ENCODE data around the gene CDKN3. TPM values are rescaled to one million over a fixed set of nuclear protein-coding genes. Genes with fewer than 3 reads are reported as not detected.

Gene CDKN3
- polyA plus RNA-seq, 3 donors = 0.45 to 1.8 (median 0.65) TPM

- H3K27ac Mint-ChIP-seq = no peak overlapping the region
- Histone ChIP-seq H3K9me3 (replicated peaks in 1 of 2; ENCODE audit: control insufficient read depth in 1 of 2, insufficient read depth in 1 of 2, low read length in 2 of 2) (no peaks in the 10 kb centered on the region), H3K36me3 (replicated peaks in 1 of 2; ENCODE audit: control insufficient read depth in 1 of 2, insufficient read depth in 2 of 2, low read length in 2 of 2) (peaks cover 48 to 78% of the 10 kb centered on the region in 2 donors), H4K20me1 (ENCODE audit: insufficient read depth, low read length) (no peaks in the 10 kb centered on the region), H3K4me3 (replicated peaks in 1 of 3; ENCODE audit: low read depth in 2 of 3, low read length in 3 of 3) (no peak overlapping the region), H3K27ac (ENCODE audit: low read depth in 1 of 2, low read length in 2 of 2) (no peak overlapping the region), H2AFZ (ENCODE audit: insufficient read depth, low read depth, low read length, poor library complexity, severe bottlenecking) (no peak overlapping the region), H3K4me2 (replicated peaks; ENCODE audit: extremely low read depth, low read length, poor library complexity, severe bottlenecking) (no peak overlapping the region), H3K79me2 (ENCODE audit: insufficient read depth, low read length) (no peaks in the 10 kb centered on the region), H3K4me1 (ENCODE audit: control insufficient read depth in 1 of 2, insufficient read depth in 2 of 2, low read length in 2 of 2) (no peaks in the 10 kb centered on the region), H3K9ac (ENCODE audit: insufficient read depth, low read length, poor library complexity, severe bottlenecking) (no peak overlapping the region), H3K27me3 (ENCODE audit: control insufficient read depth in 2 of 2, insufficient read depth in 2 of 2, low read length in 2 of 2) (no peaks in the 10 kb centered on the region)
- no CpG with 5 or more reads among the region's 4 CpGs for WGBS (ENCODE audit: insufficient coverage)
- H3K36me3 Mint-ChIP-seq = peaks cover 38 to 42% of the 10 kb centered on the region in 2 donors
- peaks cover 0 to 1% (median 0%) of the 10 kb centered on the region in 7 donors for H3K9me3 Mint-ChIP-seq
- no peak overlapping the region for H3K4me3 Mint-ChIP-seq
- no peak for DNase-seq
- peaks cover 2% of the 10 kb centered on the region for H3K4me1 Mint-ChIP-seq
- intact Hi-C loops (cut with micrococcal nuclease) = no loop called here
- H3K27me3 Mint-ChIP-seq (ENCODE audit: low read depth in 3 of 3) = no peaks in the 10 kb centered on the region
- no peak for TF ChIP-seq CTCF (IDR thresholded peaks at IDR 0.05)
Measured at GRCh38 chr14:54424479-54424901, 27.7 kb downstream of the CDKN3 start.

DNA sequence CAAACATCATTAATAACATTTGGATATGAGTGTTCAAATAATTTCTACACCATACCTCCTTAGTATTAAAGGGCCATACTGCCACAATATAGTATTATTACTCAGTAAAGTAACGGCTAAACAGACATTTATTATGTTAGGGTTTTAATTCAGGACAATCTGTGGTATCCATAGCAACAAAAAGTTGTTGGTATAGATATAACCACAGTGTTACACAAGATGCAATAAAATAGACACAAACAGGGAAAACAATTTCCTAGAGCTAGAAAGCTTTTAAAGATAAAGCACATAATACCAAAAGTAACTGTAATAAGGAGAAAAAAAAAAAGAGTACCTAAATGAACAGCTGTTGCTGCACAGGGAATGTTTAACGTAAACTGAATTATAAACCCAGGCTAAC is 28.3 kb downstream of the CDKN3 start:
- H3K27me3 ChIP-seq (ENCODE audit: control insufficient read depth in 2 of 2, insufficient read depth in 2 of 2, low read length in 2 of 2) = no peaks in the 10 kb centered on the region
- no peaks in the 10 kb centered on the region for H3K9me3 ChIP-seq (replicated peaks in 1 of 2; ENCODE audit: control insufficient read depth in 1 of 2, insufficient read depth in 1 of 2, low read length in 2 of 2)
- H3K36me3 ChIP-seq (replicated peaks in 1 of 2; ENCODE audit: control insufficient read depth in 1 of 2, insufficient read depth in 2 of 2, low read length in 2 of 2) = peaks cover 53 to 79% of the 10 kb centered on the region in 2 donors
- Mint-ChIP-seq H3K27ac (no peak overlapping the region), H3K27me3 (ENCODE audit: low read depth in 3 of 3) (no peaks in the 10 kb centered on the region), H3K9me3 (peaks cover 0 to 1% (median 0%) of the 10 kb centered on the region in 7 donors), H3K4me3 (no peak overlapping the region), H3K36me3 (peaks cover 44 to 47% of the 10 kb centered on the region in 2 donors), H3K4me1 (peaks cover 2% of the 10 kb centered on the region)
- no peak overlapping the region for H3K27ac ChIP-seq (ENCODE audit: low read depth in 1 of 2, low read length in 2 of 2)
- DNase-seq = no peak
- WGBS (ENCODE audit: insufficient coverage) = no CpG with 5 or more reads among the region's 2 CpGs
- intact Hi-C loops (cut with micrococcal nuclease) = no loop called here
- peaks cover 4% of the 10 kb centered on the region for H3K79me2 ChIP-seq (ENCODE audit: insufficient read depth, low read length)
- H3K9ac ChIP-seq (ENCODE audit: insufficient read depth, low read length, poor library complexity, severe bottlenecking) = no peak overlapping the region
- H3K4me3 ChIP-seq (replicated peaks in 1 of 3; ENCODE audit: low read depth in 2 of 3, low read length in 3 of 3) = no peak overlapping the region
- no peaks in the 10 kb centered on the region for H4K20me1 ChIP-seq (ENCODE audit: insufficient read depth, low read length)
- H3K4me2 ChIP-seq (replicated peaks; ENCODE audit: extremely low read depth, low read length, poor library complexity, severe bottlenecking) = no peak overlapping the region
- H3K4me1 ChIP-seq (ENCODE audit: control insufficient read depth in 1 of 2, insufficient read depth in 2 of 2, low read length in 2 of 2) = no peaks in the 10 kb centered on the region
- no peak overlapping the region for H2AFZ ChIP-seq (ENCODE audit: insufficient read depth, low read depth, low read length, poor library complexity, severe bottlenecking)
- no peak for TF ChIP-seq CTCF (IDR thresholded peaks at IDR 0.05)
